ENCODE results near the gene ARSH.
"Not testable (repeated sequence)": the region's sequence is repeated elsewhere in the genome, so short reads cannot be mapped to it uniquely, and the experiment has no call there.

ARSH gene

GRCh38 chrX:3044196-3044595 lies 37.9 kb downstream of the ARSH start:
- DNase-seq: no peak

GRCh38 chrX:3044671-3045070 lies 38.3 kb downstream of the ARSH start:
- DNase-seq: no peak

- no peak for DNase-seq
These were observed 40.2 kb downstream of the ARSH start for GRCh38 chrX:3046253-3047240.

DNA sequence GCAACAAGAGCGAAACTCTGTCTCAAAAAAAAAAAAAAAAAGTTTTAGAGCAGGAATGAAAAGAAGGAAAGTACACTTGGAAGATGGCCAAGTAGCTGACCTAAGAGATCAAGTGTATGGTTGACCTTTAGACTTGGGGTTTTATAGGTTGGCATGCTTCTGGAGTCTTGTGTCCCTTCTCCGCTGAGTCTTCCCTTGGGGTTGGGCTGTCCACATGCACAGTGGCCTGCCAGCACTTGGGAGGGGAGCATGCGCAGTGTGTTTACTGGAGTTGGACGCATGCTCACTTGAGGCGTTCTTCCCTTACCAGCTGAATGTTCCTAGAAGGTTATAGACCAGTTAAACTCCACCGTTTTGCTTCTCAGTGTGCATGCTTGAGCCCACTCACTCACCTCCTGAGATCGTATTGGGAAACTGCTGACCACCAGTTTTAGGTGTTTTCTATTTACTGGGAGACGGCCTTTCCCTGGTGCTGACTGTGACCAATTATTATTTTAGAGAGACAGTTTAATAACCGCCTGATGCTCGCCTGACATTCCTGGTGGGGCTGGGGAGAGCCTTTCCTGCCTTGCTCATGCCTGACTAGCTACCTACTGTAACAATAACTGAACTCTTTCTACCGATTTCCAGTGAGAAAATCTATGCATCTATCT lies 44.3 kb downstream of the ARSH start:
- DNase-seq: not testable (repeated sequence)

GRCh38 chrX:3052860-3053259 lies 46.5 kb downstream of the ARSH start:
- no peak for DNase-seq

DNA sequence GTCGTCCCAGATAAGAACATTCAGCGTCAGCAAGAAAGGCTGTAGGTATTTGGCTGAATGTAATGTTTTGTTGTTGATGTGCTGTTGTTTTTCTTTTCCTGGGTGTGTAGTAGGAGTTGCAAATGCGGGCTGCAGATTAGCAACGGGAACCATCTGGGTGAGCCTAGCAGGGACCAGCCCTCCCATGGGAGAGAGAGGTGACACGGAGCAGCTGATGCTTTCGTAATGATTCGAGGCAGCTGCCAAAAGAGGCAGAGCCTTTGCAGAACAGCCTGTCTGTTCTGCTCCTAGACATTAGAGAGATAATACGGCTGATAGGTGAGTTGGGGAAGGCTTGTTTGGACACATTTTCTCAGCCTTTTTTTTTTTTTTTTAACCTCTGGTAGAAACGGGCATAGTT lies 60.2 kb downstream of the ARSH start:
- no peak for DNase-seq

- DNase-seq: no peak
These were observed 69.6 kb downstream of the ARSH start for GRCh38 chrX:3075959-3076358.

GRCh38 chrX:3076416-3076991 lies 70.2 kb downstream of the ARSH start:
- DNase-seq: no peak

Data from activated naive CD4-positive, alpha-beta T cell (primary cell).